ENCODE data around the gene MGAT4A.

Gene MGAT4A

GRCh38 chr2:98743835-98744234 is 12.9 kb upstream of the MGAT4A start:
- Histone ChIP-seq H3K4me3 (ENCODE audit: low read length, poor library complexity, severe bottlenecking) (no peak overlapping the region), H3K27me3 (ENCODE audit: insufficient read depth, low read length, poor library complexity, severe bottlenecking) (no peaks in the 10 kb centered on the region), H3K9me3 (ENCODE audit: insufficient read depth, low read depth, low read length) (no peaks in the 10 kb centered on the region), H2AFZ (ENCODE audit: low read length) (no peak overlapping the region), H4K20me1 (ENCODE audit: insufficient read depth, low read length, poor library complexity, severe bottlenecking) (no peaks in the 10 kb centered on the region), H3K9me2 (replicated peaks; ENCODE audit: low read depth, low read length) (no peaks in the 10 kb centered on the region), H3F3A (ENCODE audit: low read depth) (no peaks in the 10 kb centered on the region), H3K4me1 (ENCODE audit: insufficient read depth, low read length, poor library complexity, severe bottlenecking) (peaks cover 18% of the 10 kb centered on the region), H3K36me3 (ENCODE audit: insufficient read depth, low read length) (no peaks in the 10 kb centered on the region), H3K9ac (ENCODE audit: low read depth, low read length, poor library complexity, severe bottlenecking) (no peak overlapping the region), H3K4me2 (ENCODE audit: low read depth, low read length, poor library complexity, severe bottlenecking) (no peak overlapping the region), H3K79me2 (ENCODE audit: insufficient read depth, low read length) (no peaks in the 10 kb centered on the region)
- no peak for TF ChIP-seq CTCF (conservative IDR thresholded peaks at IDR 0.05; ENCODE audit: low read length)
- no peak for TF ChIP-seq EZH2phosphoT487 (IDR thresholded peaks at IDR 0.05; ENCODE audit: borderline replicate concordance)

DNA sequence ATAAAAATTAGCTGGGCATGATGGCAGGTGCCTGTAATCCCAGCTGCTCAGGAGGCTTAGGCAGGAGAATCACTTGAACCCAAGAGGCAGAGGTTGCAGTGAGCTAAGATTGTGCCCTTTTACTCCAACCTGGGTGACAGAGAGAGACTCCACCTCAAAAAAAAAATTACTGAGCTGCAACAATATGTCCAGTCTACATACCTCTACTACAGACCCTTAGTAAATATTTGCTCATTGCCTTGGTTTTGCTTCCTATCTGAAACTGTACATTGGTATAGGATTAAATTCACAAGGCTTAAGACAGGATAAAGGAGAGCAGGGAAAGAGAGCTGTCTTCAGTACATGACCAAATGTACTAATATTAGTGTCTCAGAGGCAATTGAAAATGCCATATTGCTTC is 8.1 kb upstream of the MGAT4A start:
- no peak overlapping the region for H3K9ac ChIP-seq (ENCODE audit: low read depth, low read length, poor library complexity, severe bottlenecking)
- no peaks in the 10 kb centered on the region for H3K27me3 ChIP-seq (ENCODE audit: insufficient read depth, low read length, poor library complexity, severe bottlenecking)
- no peaks in the 10 kb centered on the region for H3K9me3 ChIP-seq (ENCODE audit: insufficient read depth, low read depth, low read length)
- no peak overlapping the region for H2AFZ ChIP-seq (ENCODE audit: low read length)
- no peaks in the 10 kb centered on the region for H4K20me1 ChIP-seq (ENCODE audit: insufficient read depth, low read length, poor library complexity, severe bottlenecking)
- H3K4me2 ChIP-seq (ENCODE audit: low read depth, low read length, poor library complexity, severe bottlenecking), result no peak overlapping the region
- H3K4me3 ChIP-seq (ENCODE audit: low read length, poor library complexity, severe bottlenecking), result no peak overlapping the region
- TF ChIP-seq EZH2phosphoT487 (IDR thresholded peaks at IDR 0.05; ENCODE audit: borderline replicate concordance), result no peak
- no peak for TF ChIP-seq CTCF (conservative IDR thresholded peaks at IDR 0.05; ENCODE audit: low read length)
- peaks cover 14% of the 10 kb centered on the region for H3K4me1 ChIP-seq (ENCODE audit: insufficient read depth, low read length, poor library complexity, severe bottlenecking)
- H3K79me2 ChIP-seq (ENCODE audit: insufficient read depth, low read length), result no peaks in the 10 kb centered on the region
- H3K36me3 ChIP-seq (ENCODE audit: insufficient read depth, low read length), result no peaks in the 10 kb centered on the region
- H3K9me2 ChIP-seq (replicated peaks; ENCODE audit: low read depth, low read length), result no peaks in the 10 kb centered on the region
- H3F3A ChIP-seq (ENCODE audit: low read depth), result no peaks in the 10 kb centered on the region

GRCh38 chr2:98738304-98738703 is 7.4 kb upstream of the MGAT4A start:
- no peak for TF ChIP-seq EZH2phosphoT487 (IDR thresholded peaks at IDR 0.05; ENCODE audit: borderline replicate concordance)
- no peak for TF ChIP-seq CTCF (conservative IDR thresholded peaks at IDR 0.05; ENCODE audit: low read length)
- Histone ChIP-seq H3K4me1 (ENCODE audit: insufficient read depth, low read length, poor library complexity, severe bottlenecking) (peaks cover 14% of the 10 kb centered on the region), H3K4me3 (ENCODE audit: low read length, poor library complexity, severe bottlenecking) (no peak overlapping the region), H4K20me1 (ENCODE audit: insufficient read depth, low read length, poor library complexity, severe bottlenecking) (no peaks in the 10 kb centered on the region), H3K9me2 (replicated peaks; ENCODE audit: low read depth, low read length) (no peaks in the 10 kb centered on the region), H3K27me3 (ENCODE audit: insufficient read depth, low read length, poor library complexity, severe bottlenecking) (no peaks in the 10 kb centered on the region), H3K9me3 (ENCODE audit: insufficient read depth, low read depth, low read length) (no peaks in the 10 kb centered on the region), H3K36me3 (ENCODE audit: insufficient read depth, low read length) (no peaks in the 10 kb centered on the region), H3K9ac (ENCODE audit: low read depth, low read length, poor library complexity, severe bottlenecking) (no peak overlapping the region), H3K79me2 (ENCODE audit: insufficient read depth, low read length) (no peaks in the 10 kb centered on the region), H2AFZ (ENCODE audit: low read length) (no peak overlapping the region), H3F3A (ENCODE audit: low read depth) (no peaks in the 10 kb centered on the region), H3K4me2 (ENCODE audit: low read depth, low read length, poor library complexity, severe bottlenecking) (no peak overlapping the region)

Data from Loucy (cell line).